ENCODE data around the gene CCT7.

CCT7 gene

DNA sequence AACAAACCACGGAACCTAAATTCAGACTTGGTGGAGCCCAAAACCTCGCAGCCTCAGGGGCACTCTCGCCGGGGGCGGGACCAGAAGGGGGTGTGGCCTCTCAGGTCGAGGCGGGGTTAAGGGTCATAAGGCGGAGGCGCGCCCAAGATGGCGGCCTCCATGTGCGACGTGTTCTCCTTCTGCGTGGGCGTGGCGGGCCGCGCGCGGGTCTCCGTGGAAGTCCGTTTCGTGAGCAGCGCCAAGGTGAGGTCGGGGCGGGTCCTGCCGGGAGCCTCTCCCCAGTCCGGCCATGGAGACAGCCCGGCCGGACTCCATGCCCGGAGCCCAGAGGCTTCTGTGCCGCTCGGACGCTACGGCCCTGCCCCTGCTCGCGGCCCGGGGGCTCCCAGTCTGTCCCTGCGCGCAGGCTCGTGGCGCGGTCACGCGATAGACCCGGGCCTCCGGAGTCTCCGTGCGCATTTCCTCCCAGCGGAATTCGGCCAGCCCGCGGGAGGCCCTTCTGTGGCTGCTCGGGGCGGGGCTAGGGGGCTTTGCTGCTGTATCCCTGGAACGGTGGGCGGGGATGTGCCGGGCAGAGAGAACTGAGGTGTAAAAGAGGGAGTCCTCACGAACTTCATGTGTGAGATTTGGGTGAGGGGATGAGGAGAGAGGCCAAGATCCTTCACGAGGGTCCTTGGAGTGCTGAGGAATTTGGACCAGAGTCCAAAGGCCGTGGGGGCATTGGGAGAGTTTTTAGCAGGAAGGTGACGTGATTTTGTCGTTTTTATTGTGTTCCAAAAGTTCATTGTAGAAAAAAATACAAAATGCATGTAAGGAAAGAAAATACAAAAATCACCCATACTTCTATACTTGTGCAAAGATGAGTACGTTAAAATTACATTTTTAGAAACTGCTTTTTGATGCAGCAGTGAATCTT lies 19.7 kb upstream of the CCT7 start, which contains the start of gene SMYD5:
TSS of gene SMYD5 (plus strand) at position 126 of the 916 bp plus-strand sequence. CDS start at position 148, 22 bp downstream.
- Histone ChIP-seq H3K4me3 (replicated peaks; ENCODE audit: insufficient read depth, low read length) (peak within 1 kb of the TSS; percentile 94), H3K27ac (replicated peaks) (peak within 1 kb of the TSS; percentile 85), H3K27me3 (ENCODE audit: insufficient read depth, poor library complexity, severe bottlenecking) (no peaks in the 10 kb centered on the region)
- peak; percentile 78 to 86 for DNase-seq (ENCODE audit: low read depth in 1 of 2, low spot score in 1 of 2)
- TF ChIP-seq GABPA (IDR thresholded peaks at IDR 0.05; ENCODE audit: low read depth) (no peak), POLR2AphosphoS5 (IDR thresholded peaks at IDR 0.05; ENCODE audit: low read depth) (peak; percentile 75; the same call in 1 of the 2 replicates), SPI1 (IDR thresholded peaks at IDR 0.05; ENCODE audit: borderline replicate concordance, low read depth) (peak; percentile 15; the same call in 1 of the 2 replicates)
- TF ChIP-seq, protein P1, sequence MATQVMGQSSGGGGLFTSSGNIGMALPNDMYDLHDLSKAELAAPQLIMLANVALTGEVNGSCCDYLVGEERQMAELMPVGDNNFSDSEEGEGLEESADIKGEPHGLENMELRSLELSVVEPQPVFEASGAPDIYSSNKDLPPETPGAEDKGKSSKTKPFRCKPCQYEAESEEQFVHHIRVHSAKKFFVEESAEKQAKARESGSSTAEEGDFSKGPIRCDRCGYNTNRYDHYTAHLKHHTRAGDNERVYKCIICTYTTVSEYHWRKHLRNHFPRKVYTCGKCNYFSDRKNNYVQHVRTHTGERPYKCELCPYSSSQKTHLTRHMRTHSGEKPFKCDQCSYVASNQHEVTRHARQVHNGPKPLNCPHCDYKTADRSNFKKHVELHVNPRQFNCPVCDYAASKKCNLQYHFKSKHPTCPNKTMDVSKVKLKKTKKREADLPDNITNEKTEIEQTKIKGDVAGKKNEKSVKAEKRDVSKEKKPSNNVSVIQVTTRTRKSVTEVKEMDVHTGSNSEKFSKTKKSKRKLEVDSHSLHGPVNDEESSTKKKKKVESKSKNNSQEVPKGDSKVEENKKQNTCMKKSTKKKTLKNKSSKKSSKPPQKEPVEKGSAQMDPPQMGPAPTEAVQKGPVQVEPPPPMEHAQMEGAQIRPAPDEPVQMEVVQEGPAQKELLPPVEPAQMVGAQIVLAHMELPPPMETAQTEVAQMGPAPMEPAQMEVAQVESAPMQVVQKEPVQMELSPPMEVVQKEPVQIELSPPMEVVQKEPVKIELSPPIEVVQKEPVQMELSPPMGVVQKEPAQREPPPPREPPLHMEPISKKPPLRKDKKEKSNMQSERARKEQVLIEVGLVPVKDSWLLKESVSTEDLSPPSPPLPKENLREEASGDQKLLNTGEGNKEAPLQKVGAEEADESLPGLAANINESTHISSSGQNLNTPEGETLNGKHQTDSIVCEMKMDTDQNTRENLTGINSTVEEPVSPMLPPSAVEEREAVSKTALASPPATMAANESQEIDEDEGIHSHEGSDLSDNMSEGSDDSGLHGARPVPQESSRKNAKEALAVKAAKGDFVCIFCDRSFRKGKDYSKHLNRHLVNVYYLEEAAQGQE (IDR thresholded peaks at IDR 0.05; ENCODE audit: insufficient replicate concordance, low read depth), result no peak

DNA sequence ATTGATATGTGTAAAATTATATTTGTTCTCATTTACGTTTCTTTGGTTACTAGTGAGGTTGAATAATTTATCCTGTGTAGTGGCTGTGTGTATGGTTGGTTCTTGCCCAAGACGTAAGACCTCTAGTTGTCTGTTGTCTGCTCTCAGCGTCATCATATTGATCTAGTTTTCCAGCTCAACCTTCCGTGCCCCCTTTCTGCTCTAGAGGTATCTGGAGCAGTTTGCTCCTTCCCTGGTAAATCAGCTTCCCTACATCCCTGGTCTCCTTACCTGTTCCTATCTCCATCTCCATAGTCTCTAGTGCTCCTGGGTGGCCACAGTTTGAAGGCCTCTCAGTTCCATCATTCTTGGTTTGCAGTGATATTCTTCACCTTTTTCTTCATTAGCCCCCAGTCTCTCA lies 18.9 kb upstream of the CCT7 start:
- Histone ChIP-seq H3K4me3 (replicated peaks; ENCODE audit: insufficient read depth, low read length) (no peak overlapping the region; the same call in 1 of the 2 replicates), H3K27ac (replicated peaks) (no peak overlapping the region), H3K27me3 (ENCODE audit: insufficient read depth, poor library complexity, severe bottlenecking) (no peaks in the 10 kb centered on the region)
- TF ChIP-seq GABPA (IDR thresholded peaks at IDR 0.05; ENCODE audit: low read depth), result no peak
- TF ChIP-seq, protein P2, sequence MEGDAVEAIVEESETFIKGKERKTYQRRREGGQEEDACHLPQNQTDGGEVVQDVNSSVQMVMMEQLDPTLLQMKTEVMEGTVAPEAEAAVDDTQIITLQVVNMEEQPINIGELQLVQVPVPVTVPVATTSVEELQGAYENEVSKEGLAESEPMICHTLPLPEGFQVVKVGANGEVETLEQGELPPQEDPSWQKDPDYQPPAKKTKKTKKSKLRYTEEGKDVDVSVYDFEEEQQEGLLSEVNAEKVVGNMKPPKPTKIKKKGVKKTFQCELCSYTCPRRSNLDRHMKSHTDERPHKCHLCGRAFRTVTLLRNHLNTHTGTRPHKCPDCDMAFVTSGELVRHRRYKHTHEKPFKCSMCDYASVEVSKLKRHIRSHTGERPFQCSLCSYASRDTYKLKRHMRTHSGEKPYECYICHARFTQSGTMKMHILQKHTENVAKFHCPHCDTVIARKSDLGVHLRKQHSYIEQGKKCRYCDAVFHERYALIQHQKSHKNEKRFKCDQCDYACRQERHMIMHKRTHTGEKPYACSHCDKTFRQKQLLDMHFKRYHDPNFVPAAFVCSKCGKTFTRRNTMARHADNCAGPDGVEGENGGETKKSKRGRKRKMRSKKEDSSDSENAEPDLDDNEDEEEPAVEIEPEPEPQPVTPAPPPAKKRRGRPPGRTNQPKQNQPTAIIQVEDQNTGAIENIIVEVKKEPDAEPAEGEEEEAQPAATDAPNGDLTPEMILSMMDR (IDR thresholded peaks at IDR 0.05; ENCODE audit: insufficient read depth, low read length), result no peak
- no peak for TF ChIP-seq SPI1 (IDR thresholded peaks at IDR 0.05; ENCODE audit: borderline replicate concordance, low read depth)
- TF ChIP-seq, protein P1 (IDR thresholded peaks at IDR 0.05; ENCODE audit: insufficient replicate concordance, low read depth), result no peak
- no peak for TF ChIP-seq POLR2AphosphoS5 (IDR thresholded peaks at IDR 0.05; ENCODE audit: low read depth)
- DNase-seq (ENCODE audit: low read depth in 1 of 2, low spot score in 1 of 2), result no peak

DNA sequence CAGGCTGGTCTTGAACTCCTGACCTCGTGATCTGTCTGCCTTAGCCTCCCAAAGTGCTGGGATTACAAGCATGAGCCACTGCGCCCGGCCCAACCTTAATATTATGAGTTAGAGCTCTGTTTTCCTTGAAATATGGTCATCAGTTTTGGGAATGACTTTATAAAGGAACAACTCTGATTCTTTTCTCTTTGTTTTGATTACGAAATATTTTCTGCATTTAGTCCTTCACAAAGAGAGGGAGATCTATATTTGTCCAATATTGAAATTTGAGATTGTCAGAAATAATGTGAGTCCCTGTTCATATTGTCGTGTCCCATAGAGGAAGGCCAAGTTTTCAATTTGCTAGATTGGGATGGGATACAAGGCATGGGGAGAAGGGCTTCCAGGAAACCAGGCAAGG lies 16.9 kb upstream of the CCT7 start:
- Histone ChIP-seq H3K27ac (replicated peaks) (no peak overlapping the region), H3K4me3 (replicated peaks; ENCODE audit: insufficient read depth, low read length) (no peak overlapping the region), H3K27me3 (ENCODE audit: insufficient read depth, poor library complexity, severe bottlenecking) (no peaks in the 10 kb centered on the region)
- TF ChIP-seq SPI1 (IDR thresholded peaks at IDR 0.05; ENCODE audit: borderline replicate concordance, low read depth) (no peak), POLR2AphosphoS5 (IDR thresholded peaks at IDR 0.05; ENCODE audit: low read depth) (no peak), GABPA (IDR thresholded peaks at IDR 0.05; ENCODE audit: low read depth) (no peak)
- TF ChIP-seq, protein P1 (IDR thresholded peaks at IDR 0.05; ENCODE audit: insufficient replicate concordance, low read depth), result no peak
- TF ChIP-seq, protein P2 (IDR thresholded peaks at IDR 0.05; ENCODE audit: insufficient read depth, low read length), result no peak
- no peak for DNase-seq (ENCODE audit: low read depth in 1 of 2, low spot score in 1 of 2)

Data from HL-60 (cell line).